Panc1 (cell line): Measurements from ENCODE around the gene ADAM12.

Source experiments
- CTCF ChIP-seq: fragments of 450-650 bp; IDR thresholded peaks from 2 replicates; pipeline ENCODE4 v1.5.1; 2017; ENCODE audit warnings: mild to moderate bottlenecking
- REST ChIP-seq, 2 experiments: IDR thresholded peaks; 2 replicates each; pipeline ENCODE4 v1.6.1; 2011 to 2012; ENCODE audit warnings: low read depth in 2 of 2, control low read depth in 1 of 2, low read length in 1 of 2, mild to moderate bottlenecking in 1 of 2, moderate library complexity in 1 of 2; ENCODE audit not compliant: insufficient read depth in 1 of 2

- TF ChIP-seq REST (IDR thresholded peaks at IDR 0.05; ENCODE audit: insufficient read depth in 1 of 2, low read depth in 2 of 2, low read length in 1 of 2) = no peak
- TF ChIP-seq CTCF = no peak
Measured at GRCh38 chr10:126073606-126074005, 314.7 kb downstream of the ADAM12 start.
